AG04450 (cell line): ENCODE data around the gene S1PR5. TPM values are rescaled to one million over a fixed set of nuclear protein-coding genes. Genes with fewer than 3 reads are reported as not detected.

Experiments
- CTCF ChIA-PET: fragments of 300-600, 350-600 bp; formaldehyde crosslinking; extraction: SDS; loops from one replicate; lab custom pipeline; 2022; ENCODE audit warnings: antibody characterized with exemption, inconsistent platforms; lab: Charles Lee
- POLR2A ChIA-PET: fragments of 350-600 bp; formaldehyde crosslinking; extraction: SDS; loops from one replicate; lab custom pipeline; 2021; ENCODE audit warnings: antibody characterized with exemption, inconsistent platforms; lab: Yijun Ruan, JAX
- DNase-seq: peaks from one replicate; pipeline ENCODE4 v3.0.0-alpha.2; 2011; ENCODE audit warnings: low read depth, low spot score
- H3K27ac ChIP-seq: one replicate; pipeline ENCODE4 v1.5.1; 2012; ENCODE audit warnings: low read depth, low read length, control low read depth
- H3K27me3 ChIP-seq: one replicate; pipeline ENCODE4 v1.6.0; 2012; ENCODE audit warnings: low read length; ENCODE audit not compliant: control insufficient read depth, insufficient read depth
- H3K4me3 ChIP-seq: 2 replicates; pipeline ENCODE4 v1.5.1; 2011; ENCODE audit warnings: mild to moderate bottlenecking, low read depth, low read length, control low read depth
- H3K9me3 ChIP-seq: 2 replicates; pipeline ENCODE4 v1.5.1; 2012; ENCODE audit warnings: low read length; ENCODE audit not compliant: control insufficient read depth, insufficient read depth
- polyA plus RNA-seq: library from polyadenylated mRNA; depleted of rRNA; stranded (reverse); fragments of >200 nt; gene quantifications from 2 replicates; pipeline ENCODE4 v1.2.3, GENCODE V29; 2011
- TF ChIP-seq, protein P1 (sequence below): IDR thresholded peaks from 2 replicates; pipeline ENCODE4 v1.5.1; 2011; ENCODE audit warnings: low read depth, low read length, control low read depth, inconsistent platforms

The S1PR5 gene
- polyA plus RNA-seq, 1 experiment, result 0.10 TPM

DNA sequence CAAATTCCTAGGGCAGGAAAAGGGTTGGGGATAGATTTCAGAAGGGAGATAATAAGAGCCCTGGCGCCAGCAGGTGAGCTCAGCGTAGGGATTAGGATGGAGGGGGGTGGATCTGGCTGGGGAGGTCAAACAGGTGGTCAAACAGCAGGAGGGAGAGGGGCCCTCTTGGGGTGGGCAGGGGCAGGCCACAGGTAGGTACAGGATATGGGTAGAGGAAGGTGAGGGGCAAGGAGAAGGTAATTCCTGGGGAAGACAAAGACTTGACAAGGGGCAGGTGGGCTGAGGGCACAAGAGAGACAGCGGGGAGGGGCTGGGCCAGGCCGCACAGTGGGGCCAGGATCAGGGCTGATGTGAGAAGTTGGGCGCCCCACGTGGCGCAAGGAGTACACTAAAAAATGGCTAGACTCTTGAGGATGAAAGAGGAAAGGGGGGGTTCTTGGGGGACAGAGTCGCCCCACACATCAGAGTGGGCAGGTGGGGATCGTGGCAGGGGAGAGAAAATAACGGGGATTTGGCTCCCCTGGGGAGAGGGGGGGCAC lies 47.9 kb upstream of the S1PR5 start:
- no peak overlapping the region for H3K27ac ChIP-seq
- H3K27me3 ChIP-seq, result no peaks in the 10 kb centered on the region
- H3K4me3 ChIP-seq, result peak overlapping the region; percentile 95
- H3K9me3 ChIP-seq, result no peaks in the 10 kb centered on the region
- no peak for DNase-seq
- ChIA-PET CTCF (interaction anchor here (0.7 to 0.9 kb wide), 2 partner anchors 23 to 59 kb away, joined by 4 read pairs; no protein-coding TSS in a partner anchor), POLR2A (no interaction called here)
- TF ChIP-seq, protein P1, sequence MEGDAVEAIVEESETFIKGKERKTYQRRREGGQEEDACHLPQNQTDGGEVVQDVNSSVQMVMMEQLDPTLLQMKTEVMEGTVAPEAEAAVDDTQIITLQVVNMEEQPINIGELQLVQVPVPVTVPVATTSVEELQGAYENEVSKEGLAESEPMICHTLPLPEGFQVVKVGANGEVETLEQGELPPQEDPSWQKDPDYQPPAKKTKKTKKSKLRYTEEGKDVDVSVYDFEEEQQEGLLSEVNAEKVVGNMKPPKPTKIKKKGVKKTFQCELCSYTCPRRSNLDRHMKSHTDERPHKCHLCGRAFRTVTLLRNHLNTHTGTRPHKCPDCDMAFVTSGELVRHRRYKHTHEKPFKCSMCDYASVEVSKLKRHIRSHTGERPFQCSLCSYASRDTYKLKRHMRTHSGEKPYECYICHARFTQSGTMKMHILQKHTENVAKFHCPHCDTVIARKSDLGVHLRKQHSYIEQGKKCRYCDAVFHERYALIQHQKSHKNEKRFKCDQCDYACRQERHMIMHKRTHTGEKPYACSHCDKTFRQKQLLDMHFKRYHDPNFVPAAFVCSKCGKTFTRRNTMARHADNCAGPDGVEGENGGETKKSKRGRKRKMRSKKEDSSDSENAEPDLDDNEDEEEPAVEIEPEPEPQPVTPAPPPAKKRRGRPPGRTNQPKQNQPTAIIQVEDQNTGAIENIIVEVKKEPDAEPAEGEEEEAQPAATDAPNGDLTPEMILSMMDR, result peak; percentile 42

GRCh38 chr19:10562609-10563008 lies 45.4 kb upstream of the S1PR5 start:
- CTCF ChIA-PET, result no interaction called here
- TF ChIP-seq, protein P1, result no peak
- POLR2A ChIA-PET, result no interaction called here
- DNase-seq, result no peak
- Histone ChIP-seq H3K4me3 (no peak overlapping the region), H3K27me3 (no peaks in the 10 kb centered on the region), H3K27ac (no peak overlapping the region), H3K9me3 (no peaks in the 10 kb centered on the region)

- TF ChIP-seq, protein P1, result no peak
- no peak for DNase-seq
- no peak overlapping the region for H3K4me3 ChIP-seq
- ChIA-PET CTCF (no interaction called here), POLR2A (no interaction called here)
- H3K27ac ChIP-seq, result no peak overlapping the region
- H3K27me3 ChIP-seq, result no peaks in the 10 kb centered on the region
- H3K9me3 ChIP-seq, result no peaks in the 10 kb centered on the region
Observed at GRCh38 chr19:10560154-10560553, 42.9 kb upstream of the S1PR5 start.

DNA sequence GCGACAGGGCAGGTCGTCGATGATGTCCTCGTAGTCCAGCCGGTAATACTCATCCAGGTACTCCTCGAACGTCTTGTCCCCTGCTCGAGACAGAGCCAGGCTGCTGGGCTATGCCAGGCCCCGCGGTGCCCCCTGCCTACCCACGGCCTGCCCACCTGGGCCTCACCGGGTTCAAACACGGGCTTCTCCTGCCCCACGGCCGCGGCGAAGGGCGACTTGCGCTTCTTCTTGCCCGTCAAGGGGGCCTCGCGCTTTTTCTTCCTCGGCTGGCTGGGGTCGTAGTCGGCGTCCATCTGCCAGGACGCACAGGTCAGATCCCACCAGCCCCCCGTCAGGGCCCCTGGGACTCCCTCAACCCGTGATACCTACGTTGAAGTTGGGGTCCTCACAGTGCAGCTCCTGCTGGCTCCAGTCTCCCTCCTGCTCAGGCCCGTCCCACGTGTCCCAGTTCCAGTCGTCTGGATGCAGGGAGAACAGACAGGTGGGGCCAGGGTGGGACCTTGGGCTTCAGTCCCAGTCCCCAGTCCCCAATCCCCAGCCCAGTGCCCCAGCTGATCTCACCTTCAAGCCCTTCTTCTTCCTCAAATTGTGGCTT lies 40.5 kb upstream of the S1PR5 start:
- no peak overlapping the region for H3K4me3 ChIP-seq
- POLR2A ChIA-PET, result interaction anchor here (0.6 kb wide), 1 partner anchor 106 kb away, joined by 3 read pairs; no protein-coding TSS in a partner anchor
- no peak for DNase-seq
- CTCF ChIA-PET, result no interaction called here
- no peak overlapping the region for H3K27ac ChIP-seq
- no peaks in the 10 kb centered on the region for H3K27me3 ChIP-seq
- peaks cover 1% of the 10 kb centered on the region; the same call in 1 of the 2 replicates for H3K9me3 ChIP-seq
- TF ChIP-seq, protein P1, result no peak

- no peak overlapping the region for H3K27ac ChIP-seq
- ChIA-PET POLR2A (interaction anchor here (0.7 kb wide), 1 partner anchor 10 kb away, joined by 6 read pairs; the partner anchor contains the start of gene KRI1), CTCF (interaction anchor here (0.5 to 1.4 kb wide), 3 partner anchors 10 to 118 kb away, joined by 3 to 7 read pairs (median 5); partner anchors contain the start of gene KRI1)
- H3K27me3 ChIP-seq, result no peaks in the 10 kb centered on the region
- TF ChIP-seq, protein P1, result no peak
- DNase-seq, result no peak
- no peak overlapping the region for H3K4me3 ChIP-seq
- H3K9me3 ChIP-seq, result peaks cover 9% of the 10 kb centered on the region
Observed at GRCh38 chr19:10555610-10555973, 38.3 kb upstream of the S1PR5 start.
